IPS DF 4.7 (cell line): ENCODE results near the gene MS4A7.

Experiments
- DNase-seq: peaks from one replicate; pipeline ENCODE4 v3.0.0-alpha.2; 2013; ENCODE audit warnings: low spot score; ENCODE audit errors: extremely low read depth

MS4A7 gene

GRCh38 chr11:60370811-60371298, 7.5 kb upstream of the MS4A7 start:
- DNase-seq: no peak

GRCh38 chr11:60371386-60371785, 6.9 kb upstream of the MS4A7 start:
- DNase-seq: no peak

- no peak for DNase-seq
Observed at GRCh38 chr11:60371854-60372253, 6.5 kb upstream of the MS4A7 start.

DNA sequence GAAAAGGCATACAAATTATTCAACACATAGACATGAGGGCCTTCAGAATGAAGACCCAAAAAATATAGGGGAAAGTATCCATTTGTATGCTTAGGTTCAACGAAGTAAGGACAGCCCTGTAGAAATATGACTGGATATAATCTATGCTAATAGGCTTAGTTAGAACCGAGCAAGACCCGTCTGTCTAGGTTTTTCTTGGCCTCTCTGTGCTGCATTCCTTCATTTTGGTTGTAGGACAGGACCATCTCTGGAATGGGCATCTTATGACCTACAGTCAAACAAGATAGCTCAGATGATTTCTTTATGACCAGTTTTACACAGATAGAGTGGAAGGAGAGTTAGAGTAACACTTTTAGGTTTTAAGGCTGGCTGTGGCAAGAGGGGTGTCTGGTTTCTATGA, 5.6 kb upstream of the MS4A7 start:
- no peak for DNase-seq

DNA sequence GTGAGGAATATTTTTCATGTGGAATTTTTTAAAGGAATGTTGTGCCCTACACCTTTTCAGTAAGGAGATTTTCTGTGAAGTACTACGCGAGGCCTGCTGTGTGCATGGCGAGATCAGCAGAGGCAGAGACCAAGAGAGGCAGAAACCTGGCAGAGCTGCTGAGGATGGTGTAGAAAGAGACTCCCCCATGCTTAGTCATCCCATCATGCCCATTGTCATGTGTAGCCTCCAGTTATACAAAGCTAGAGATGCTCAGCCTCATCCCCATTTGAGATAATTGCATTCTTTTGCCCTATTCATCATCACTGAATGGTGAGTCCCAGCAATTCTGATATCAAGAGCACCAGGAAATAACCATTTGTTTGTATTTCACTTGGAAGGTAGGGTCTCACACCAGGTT, 3.0 kb upstream of the MS4A7 start:
- DNase-seq: no peak

GRCh38 chr11:60376601-60377000, 1.7 kb upstream of the MS4A7 start:
- no peak for DNase-seq

DNA sequence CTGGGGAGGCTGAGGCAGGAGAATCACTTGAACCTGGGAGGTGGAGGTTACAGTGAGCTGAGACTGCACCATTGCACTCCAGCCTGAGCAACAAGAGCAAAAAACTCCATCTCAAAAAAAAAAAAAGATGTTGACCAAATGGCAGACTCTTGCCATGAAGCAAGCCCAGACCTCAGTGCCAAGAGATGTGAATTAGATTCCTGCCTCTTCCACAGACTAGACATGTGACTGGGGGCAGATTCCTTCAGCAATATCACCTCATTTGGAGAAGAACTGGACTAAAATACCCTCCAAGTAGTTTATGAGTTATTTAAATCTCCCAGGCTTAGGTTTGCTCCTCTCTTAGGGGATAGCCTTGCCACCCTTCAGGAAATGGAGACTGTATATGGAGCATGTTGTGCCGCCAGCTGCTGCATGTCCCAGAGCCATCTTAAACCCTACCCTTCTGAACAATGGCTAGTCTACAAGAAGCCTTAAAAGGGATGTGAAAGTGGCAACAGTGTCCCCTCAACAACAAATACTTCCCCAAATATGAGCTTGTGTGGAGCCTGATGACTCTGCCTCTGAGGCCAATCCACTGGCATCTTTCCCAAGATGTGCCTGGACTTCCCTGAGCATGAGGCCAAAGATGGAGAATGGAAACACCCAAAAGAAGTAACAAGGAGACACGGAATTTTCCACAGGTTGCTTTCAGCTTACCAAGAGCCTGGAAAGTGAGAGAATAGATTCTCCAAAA, 763 bp upstream of the MS4A7 start:
- DNase-seq: no peak

- DNase-seq: no peak
Observed at GRCh38 chr11:60389279-60389910, 11.1 kb downstream of the MS4A7 start.

GRCh38 chr11:60390419-60390818, 12.1 kb downstream of the MS4A7 start:
- DNase-seq: no peak

DNA sequence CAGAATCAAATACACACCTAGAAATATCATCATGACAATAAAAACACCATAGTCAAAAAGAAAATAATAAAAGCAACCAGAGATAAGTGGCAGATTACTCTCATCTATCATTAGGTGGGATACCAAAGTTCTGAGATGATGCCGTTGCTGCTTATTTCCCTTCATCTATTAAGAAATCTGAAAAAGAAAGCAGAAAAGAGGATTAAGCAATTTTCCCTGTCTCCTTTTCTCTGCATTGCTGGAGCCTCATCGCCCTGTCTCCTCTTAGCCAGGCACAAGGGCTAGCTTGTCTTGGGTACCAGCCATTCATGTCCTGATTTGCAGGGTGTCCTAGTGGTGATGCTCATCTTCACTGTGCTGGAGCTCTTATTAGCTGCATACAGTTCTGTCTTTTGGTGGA, 14.0 kb downstream of the MS4A7 start:
- no peak for DNase-seq

GRCh38 chr11:60393016-60393415, 14.7 kb downstream of the MS4A7 start:
- no peak for DNase-seq

DNA sequence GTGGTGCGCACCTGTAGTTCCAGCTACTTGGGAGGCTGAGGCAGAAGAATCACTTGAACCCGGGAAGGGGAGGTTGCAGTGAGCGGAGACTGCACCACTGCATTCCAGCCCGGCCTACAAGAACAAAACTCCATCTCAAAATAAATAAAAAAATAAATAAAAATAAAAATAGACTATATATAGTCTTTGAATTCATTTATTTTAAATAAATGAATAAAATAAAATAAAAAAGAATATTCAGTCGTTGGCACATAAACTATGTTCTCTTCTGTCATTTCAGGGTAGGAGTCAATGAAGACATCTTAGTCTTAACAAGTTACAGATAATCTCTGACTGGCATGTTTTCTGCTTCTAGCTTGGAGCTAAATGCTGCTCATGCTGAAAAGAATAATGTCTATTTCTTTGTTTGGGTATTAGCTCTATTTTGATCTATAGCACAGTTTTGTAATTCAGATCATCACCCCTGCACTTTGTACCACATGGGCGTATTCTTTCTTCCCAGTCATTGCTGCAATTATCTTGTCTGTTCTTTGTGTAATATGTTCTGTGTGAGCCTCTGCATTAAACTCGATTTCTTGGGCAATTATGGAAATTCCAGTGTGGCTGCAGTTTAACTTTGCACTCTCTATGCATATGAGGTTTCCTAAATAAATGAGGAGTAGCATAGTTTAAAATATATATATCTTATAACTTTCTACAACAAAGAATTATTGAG, 16.5 kb downstream of the MS4A7 start:
- DNase-seq: no peak

DNA sequence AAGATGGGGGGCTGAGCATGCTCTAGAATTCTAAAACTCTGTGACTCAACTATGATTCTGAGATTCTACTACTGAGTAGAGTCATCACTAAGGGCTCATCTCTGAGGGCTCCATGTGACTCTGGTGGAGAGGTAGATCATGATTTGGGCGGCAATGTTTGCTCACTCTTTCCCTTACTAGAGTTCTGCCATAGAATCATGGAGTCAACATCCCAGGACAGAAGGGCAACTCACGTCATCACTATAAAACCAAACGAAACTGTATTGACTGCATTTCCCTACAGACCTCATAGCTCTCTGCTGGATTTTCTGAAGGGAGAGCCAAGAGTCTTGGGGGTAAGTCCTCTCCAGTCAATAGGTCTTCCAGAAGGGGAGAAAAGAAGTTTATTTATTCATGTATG, 18.1 kb downstream of the MS4A7 start, which contains the start of gene MS4A14:
MS4A14 (plus strand) TSS at position 78 of the 400 bp plus-strand sequence; CDS start at position 198, 120 bp downstream.
- DNase-seq: no peak

DNA sequence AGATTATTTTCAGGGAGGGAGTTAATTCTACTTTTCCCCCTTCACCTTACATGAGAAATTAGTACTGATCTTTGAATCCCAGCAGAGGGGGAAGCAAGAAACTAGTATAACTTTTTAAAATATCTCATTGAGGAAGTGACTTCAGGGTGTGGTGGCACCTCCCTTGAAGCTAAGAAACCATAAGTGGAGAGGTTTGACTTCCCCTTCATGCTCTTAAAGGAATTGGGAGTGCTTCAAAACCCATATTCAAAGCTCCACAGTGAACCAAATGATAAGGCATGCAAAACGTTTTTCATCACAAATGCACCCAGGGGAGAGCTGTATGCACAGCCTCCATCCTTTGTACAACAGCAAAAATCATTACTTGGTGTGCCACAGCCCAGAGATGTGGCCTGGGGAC, 18.5 kb downstream of the MS4A7 start:
- no peak for DNase-seq

DNA sequence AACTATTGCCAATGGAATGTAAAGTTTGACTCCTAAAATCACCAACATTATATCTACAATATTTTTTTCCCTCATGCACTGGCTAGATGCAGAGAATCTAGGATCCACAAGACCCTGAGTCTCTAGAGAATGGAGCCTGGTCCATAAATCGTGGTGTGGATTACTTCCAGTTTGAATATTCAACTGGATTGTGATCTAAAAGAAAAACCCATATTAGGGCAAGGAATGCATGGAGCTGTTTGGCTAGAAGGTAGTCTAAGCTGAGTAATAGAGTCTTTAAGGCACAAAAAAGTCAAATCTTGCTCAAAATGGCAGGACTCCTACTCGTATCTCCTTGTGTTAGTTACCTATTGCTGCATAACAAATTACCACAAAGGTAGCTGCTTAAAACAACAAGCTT, 41.7 kb downstream of the MS4A7 start:
- DNase-seq: no peak

- DNase-seq: no peak
Observed at GRCh38 chr11:60422609-60423008, 44.3 kb downstream of the MS4A7 start.

DNA sequence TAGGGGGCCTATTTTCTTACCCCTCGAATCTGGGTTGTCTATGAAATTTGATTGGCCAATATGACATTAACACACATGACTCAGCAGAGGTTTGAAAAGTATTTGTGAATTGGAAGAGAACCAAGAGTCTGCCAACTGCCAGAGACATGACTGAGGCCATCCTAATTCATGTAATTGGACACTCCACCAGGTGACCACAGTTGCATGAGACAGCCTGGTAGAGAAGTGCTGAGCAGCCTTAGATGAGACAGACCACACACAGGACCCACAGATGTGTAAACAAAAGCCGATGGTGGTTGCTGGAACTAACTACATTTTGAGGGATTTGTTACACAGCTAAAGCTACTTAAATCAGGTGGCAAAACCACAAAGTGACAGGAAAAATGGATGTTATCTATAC, 50.2 kb downstream of the MS4A7 start:
- DNase-seq: no peak

DNA sequence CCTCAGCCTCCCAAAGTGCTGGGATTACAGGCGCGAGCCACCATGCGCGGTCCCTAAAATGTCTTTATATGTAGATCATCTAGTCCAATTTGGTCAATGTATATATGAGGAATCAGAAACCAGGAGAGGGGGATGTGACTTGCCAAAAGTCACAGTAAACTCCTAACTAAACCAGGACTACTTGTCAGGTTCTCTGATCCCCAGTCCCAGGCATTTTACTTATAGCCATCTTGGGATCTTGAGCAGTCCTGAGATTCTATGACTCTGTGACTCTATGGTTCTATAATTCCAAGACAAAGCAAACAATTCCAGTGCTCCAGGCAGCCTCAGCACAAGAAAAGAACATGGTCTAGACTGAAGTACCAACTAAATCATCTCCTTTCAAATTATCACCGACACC, 50.9 kb downstream of the MS4A7 start, which contains the start of gene MS4A5:
MS4A5 (plus strand) TSS at position 301 of the 400 bp plus-strand sequence. CDS start 103 bp downstream, outside the sequence.
- DNase-seq: no peak

GRCh38 chr11:60431251-60431650, 52.9 kb downstream of the MS4A7 start:
- DNase-seq: no peak

DNA sequence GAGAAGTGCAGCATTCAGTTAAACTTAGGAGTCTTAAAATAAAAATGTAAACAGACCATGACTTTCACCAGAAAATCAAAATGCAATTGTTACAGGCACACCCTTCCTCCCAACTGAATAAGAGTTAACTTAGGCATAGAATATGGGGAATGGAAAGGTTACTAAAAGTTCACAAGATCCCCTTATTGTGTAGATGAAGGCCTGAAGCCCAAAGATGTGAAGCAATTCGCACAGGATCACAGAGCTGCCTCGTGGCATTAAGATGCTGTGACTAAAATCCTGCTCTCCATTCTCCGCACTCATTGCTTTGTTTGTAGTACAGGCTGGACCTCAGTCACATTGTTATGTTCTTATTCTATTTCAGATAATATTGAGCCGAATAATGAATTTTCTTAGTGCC, 55.1 kb downstream of the MS4A7 start:
- no peak for DNase-seq
